Erythroblast (primary cell): ENCODE measurements around the gene MYCBP2.
"Not testable (repeated sequence)": the region's sequence is repeated elsewhere in the genome, so short reads cannot be mapped to it uniquely, and the experiment has no call there.

Experiments used
- DNase-seq, 2 experiments: peaks; one replicate each; lab custom pipeline; 2025; lab: John Stamatoyannopoulos, UW
- GATA1 ChIP-seq: IDR thresholded peaks from 2 replicates; pipeline ENCODE4 v1.6.1; 2011; ENCODE audit warnings: low read depth, mild to moderate bottlenecking, control low read depth, low read length, moderate library complexity
- POLR2A ChIP-seq: IDR thresholded peaks from 2 replicates; pipeline ENCODE4 v1.6.1; 2011; ENCODE audit warnings: mild to moderate bottlenecking, low read length

MYCBP2 gene

GRCh38 chr13:77239312-77239711, 87.6 kb downstream of the MYCBP2 start:
- DNase-seq, result no peak
- no peak for TF ChIP-seq POLR2A
- no peak for TF ChIP-seq GATA1

DNA sequence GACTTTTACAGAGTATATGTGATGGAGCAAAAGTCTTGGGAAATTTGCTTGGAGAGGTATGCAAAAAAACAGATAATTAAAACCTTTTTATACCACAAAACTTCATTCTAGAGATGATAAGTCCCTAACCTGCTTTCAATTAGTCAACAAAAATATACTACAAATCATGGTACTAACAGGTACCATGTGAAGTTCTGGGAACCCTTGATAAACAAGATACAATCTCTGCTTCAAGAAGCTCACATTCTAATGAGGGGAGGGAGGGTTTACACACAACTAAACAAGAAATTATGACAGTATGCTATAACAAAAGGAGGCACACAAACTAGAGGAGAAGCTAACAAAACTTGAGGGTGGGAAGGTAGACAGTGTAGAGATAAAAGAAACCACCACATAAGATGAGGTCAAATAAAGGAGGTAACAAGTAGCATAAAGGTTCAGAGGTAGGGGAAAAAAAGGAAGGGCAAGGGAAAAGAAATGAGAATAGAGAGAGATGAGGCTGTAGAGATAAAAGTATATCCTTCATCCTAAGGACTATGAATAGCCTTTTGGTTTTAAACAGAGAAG, 91.4 kb downstream of the MYCBP2 start:
- no peak for TF ChIP-seq GATA1
- no peak for TF ChIP-seq POLR2A
- peak; percentile 52 to 82 for DNase-seq

DNA sequence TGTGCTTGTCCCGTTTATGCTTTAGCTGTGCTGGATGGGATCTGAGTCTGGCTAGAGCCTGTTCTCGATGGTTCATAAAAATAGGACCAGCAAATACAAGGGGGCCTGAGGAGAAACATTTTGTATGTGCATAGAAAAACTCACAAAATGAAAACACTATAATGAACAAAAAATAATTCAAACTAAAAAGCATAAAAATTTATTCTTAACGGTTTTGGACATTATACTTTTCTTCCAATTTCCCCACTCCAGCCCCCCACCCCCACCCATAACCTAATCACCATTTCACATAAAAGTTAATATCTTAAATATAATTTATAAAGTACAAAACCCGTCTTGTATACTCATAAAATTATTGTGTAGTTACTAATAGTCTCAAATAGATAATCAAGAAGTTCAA, 93.7 kb downstream of the MYCBP2 start:
- TF ChIP-seq GATA1 (no peak), POLR2A (no peak)
- no peak for DNase-seq

GRCh38 chr13:77230560-77230959, 96.3 kb downstream of the MYCBP2 start:
- TF ChIP-seq GATA1 (no peak), POLR2A (no peak)
- no peak for DNase-seq

GRCh38 chr13:77225946-77226345, 100.9 kb downstream of the MYCBP2 start:
- TF ChIP-seq POLR2A (no peak), GATA1 (no peak)
- no peak for DNase-seq

DNA sequence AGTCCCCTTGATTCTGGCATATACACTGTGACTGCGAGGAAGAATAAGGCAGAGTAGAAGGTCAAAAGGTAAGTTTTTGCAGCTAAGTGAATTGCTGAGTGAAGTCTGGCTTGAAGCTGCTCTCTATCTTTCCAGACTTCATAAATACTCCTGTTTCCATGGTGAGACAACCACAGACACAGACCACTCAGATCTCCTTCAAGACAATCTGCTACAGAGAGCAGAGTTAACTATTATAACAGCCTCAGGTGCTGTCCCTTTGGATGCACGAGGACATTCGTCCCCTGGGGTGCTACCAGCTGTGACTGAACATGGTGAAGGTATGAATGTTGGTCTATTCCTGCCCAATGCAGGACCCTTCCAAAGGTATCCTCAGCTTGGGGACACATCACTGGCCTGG, 104.0 kb downstream of the MYCBP2 start:
- TF ChIP-seq POLR2A (no peak), GATA1 (no peak)
- DNase-seq, result no peak

- no peak for DNase-seq
- TF ChIP-seq GATA1 (no peak), POLR2A (no peak)
Observed at GRCh38 chr13:77222000-77222690, 104.7 kb downstream of the MYCBP2 start.

DNA sequence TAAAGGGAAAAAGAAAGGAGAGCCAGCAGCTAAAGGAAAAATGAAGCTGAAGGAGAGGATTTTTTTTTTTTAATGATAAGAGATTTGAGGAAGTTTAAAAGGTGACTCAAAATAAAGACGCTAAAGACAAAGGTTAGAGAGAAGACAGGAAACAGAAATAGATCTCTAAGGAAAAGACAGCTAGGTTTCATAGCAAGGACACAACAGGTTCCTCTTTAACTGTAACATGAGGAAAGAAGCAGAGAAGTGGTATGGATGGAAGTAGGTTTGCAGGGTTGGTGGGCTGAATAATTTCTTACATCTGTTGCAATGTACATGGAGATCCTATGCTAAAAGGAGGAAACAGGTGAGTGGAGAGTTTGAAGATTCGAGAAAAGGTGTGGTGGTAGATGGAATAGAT, 107.5 kb downstream of the MYCBP2 start:
- TF ChIP-seq GATA1, result no peak
- TF ChIP-seq POLR2A, result no peak
- DNase-seq, result no peak

GRCh38 chr13:77218274-77218673, 108.6 kb downstream of the MYCBP2 start:
- no peak for TF ChIP-seq GATA1
- no peak for TF ChIP-seq POLR2A
- no peak for DNase-seq

- DNase-seq, result no peak
Observed at GRCh38 chr13:77215543-77215942, 111.4 kb downstream of the MYCBP2 start.

DNA sequence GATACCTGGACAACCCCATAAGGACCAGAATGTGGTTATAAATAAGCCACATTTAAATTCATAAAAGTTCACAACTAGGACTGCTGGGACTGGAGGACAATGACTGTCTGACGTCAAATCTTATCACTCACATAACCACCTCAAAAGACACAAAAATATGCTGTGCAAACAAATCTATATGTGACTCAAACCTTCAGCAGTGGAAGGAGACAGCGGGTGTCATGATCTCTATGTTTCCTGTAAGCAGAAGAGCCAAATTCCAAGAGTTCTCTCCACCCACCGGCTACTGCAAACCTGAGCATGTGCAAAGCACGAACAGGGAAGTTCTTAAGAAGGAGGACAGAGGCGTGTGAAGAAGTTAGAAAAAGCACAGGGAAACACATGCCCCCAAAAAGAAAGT, 113.2 kb downstream of the MYCBP2 start:
- no peak for DNase-seq
- TF ChIP-seq GATA1 (no peak), POLR2A (no peak)

More at GRCh38 chr13:77215543-77215942, 111.4 kb downstream of the MYCBP2 start:
- no peak for TF ChIP-seq GATA1
- TF ChIP-seq POLR2A, result no peak

DNA sequence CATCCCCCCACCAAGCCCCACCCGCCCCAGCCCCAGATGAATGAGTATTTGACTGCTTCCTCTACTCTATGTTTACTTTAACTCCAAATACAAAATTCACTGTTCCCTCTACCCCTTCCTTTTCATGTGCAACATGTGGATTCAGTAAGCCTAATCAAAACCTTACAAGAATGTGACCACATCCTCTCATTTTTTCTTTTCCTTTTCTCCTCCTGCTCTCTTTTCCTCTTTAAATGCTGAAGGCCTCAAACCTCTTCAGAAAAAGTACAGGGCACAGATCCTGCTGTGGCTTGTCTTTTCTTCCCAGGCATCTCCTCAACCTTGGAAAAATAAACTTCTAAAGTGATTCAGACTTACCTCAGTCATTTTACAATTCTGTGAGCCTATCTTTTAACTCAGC, 119.0 kb downstream of the MYCBP2 start:
- TF ChIP-seq POLR2A, result no peak
- TF ChIP-seq GATA1, result no peak
- no peak for DNase-seq

- DNase-seq, result not testable (repeated sequence)
Observed at GRCh38 chr13:77198995-77199394, 127.9 kb downstream of the MYCBP2 start.

- TF ChIP-seq POLR2A (no peak), GATA1 (no peak)
- no peak for DNase-seq
Observed at GRCh38 chr13:77196052-77196618, 130.8 kb downstream of the MYCBP2 start.
